Measurements from ENCODE around the gene PHF10. TPM values are rescaled to one million over a fixed set of nuclear protein-coding genes. Genes with fewer than 3 reads are reported as not detected.

PHF10 gene
- polyA plus RNA-seq, 1 of the 3 experiments (the other 2 are of a cell fraction), result 23.5 TPM

- no peaks in the 10 kb centered on the region for H3F3A ChIP-seq (replicated peaks; ENCODE audit: insufficient read depth)
- no peak overlapping the region for H3K4me3 ChIP-seq (ENCODE audit: low read depth in 2 of 2, low read length in 1 of 2)
- H3K4me2 ChIP-seq, result no peak overlapping the region
- H3K79me2 ChIP-seq (ENCODE audit: insufficient read depth), result no peaks in the 10 kb centered on the region
- no peaks in the 10 kb centered on the region for H3K9me2 ChIP-seq
- H2AFZ ChIP-seq (ENCODE audit: low read depth), result no peak overlapping the region
- no peaks in the 10 kb centered on the region for H3K9me3 ChIP-seq
- 97% methylated on average over 11 of the region's 18 CpGs for WGBS (ENCODE audit: low lambda C conversion rate)
- H3K4me1 ChIP-seq (ENCODE audit: control insufficient read depth in 1 of 2, insufficient read depth in 2 of 2, low read depth in 1 of 2, low read length in 1 of 2), result no peaks in the 10 kb centered on the region; a peak in 1 of 4 replicates
- DNase-seq, result no peak
- H3K9ac ChIP-seq, result no peak overlapping the region
- ChIA-PET POLR2A (interaction anchor here (0.6 kb wide), 1 partner anchor 777 kb away, joined by 4 read pairs; no protein-coding TSS in a partner anchor), CTCF (interaction anchor here (1.1 kb wide), 1 partner anchor 710 kb away, joined by 3 read pairs; no protein-coding TSS in a partner anchor)
- no peak overlapping the region for H3K27ac ChIP-seq (ENCODE audit: low read depth in 2 of 2, low read length in 1 of 2)
- TF ChIP-seq MXI1 (IDR thresholded peaks at IDR 0.05; ENCODE audit: low read depth, low read length) (no peak), RFX5 (IDR thresholded peaks at IDR 0.05; ENCODE audit: low read length) (no peak), FOXJ3 (CRISPR knock-in tag; IDR thresholded peaks at IDR 0.05) (no peak), ZBTB33 (IDR thresholded peaks at IDR 0.05; ENCODE audit: borderline replicate concordance, low read depth) (no peak), SMC3 (IDR thresholded peaks at IDR 0.05; ENCODE audit: low read depth, low read length) (no peak), FOSL2 (IDR thresholded peaks at IDR 0.05; ENCODE audit: borderline replicate concordance, low read depth) (no peak), PBX3 (IDR thresholded peaks at IDR 0.05) (no peak), TAF1 (IDR thresholded peaks at IDR 0.05; ENCODE audit: borderline replicate concordance, low read depth, low read length) (no peak), MAX (IDR thresholded peaks at IDR 0.05; ENCODE audit: low read depth) (no peak), NFIC (IDR thresholded peaks at IDR 0.05; ENCODE audit: borderline replicate concordance) (no peak), REST (IDR thresholded peaks at IDR 0.05; ENCODE audit: low read depth, low read length) (no peak), RCOR1 (IDR thresholded peaks at IDR 0.05; ENCODE audit: low read length) (no peak), IRF3 (IDR thresholded peaks at IDR 0.05; ENCODE audit: low read depth, low read length) (no peak), NRF1 (IDR thresholded peaks at IDR 0.05; ENCODE audit: low read depth, low read length) (no peak), EP300 (IDR thresholded peaks at IDR 0.05; ENCODE audit: borderline replicate concordance in 1 of 2, low read depth in 1 of 2, low read length in 1 of 2) (no peak), USF1 (IDR thresholded peaks at IDR 0.05; ENCODE audit: borderline replicate concordance, low read depth) (no peak)
- no peaks in the 10 kb centered on the region for H4K20me1 ChIP-seq (ENCODE audit: insufficient read depth)
- no peaks in the 10 kb centered on the region for H3K27me3 ChIP-seq (ENCODE audit: insufficient read depth)
- peaks cover 8 to 79% of the 10 kb centered on the region in 2 experiments for H3K36me3 ChIP-seq (replicated peaks in 1 of 2; ENCODE audit: control insufficient read depth in 1 of 2, insufficient read depth in 2 of 2, low read length in 1 of 2)
These were observed 57.9 kb downstream of the PHF10 start for GRCh38 chr6:169666441-169666840.

All from SK-N-SH (cell line).